Body of pancreas (tissue), 4 donors: Measurements from ENCODE around the gene FAM20B. TPM values are rescaled to one million over a fixed set of nuclear protein-coding genes. Genes with fewer than 3 reads are reported as not detected.

ENCODE experiments used
- ATAC-seq: fragments of 150-250 bp; one replicate; pipeline ENCODE4 v1.9.1; 2016
- DNase-seq, 4 donors: peaks; one replicate each; pipeline ENCODE4 v3.0.0-alpha.2; 2019
- H3K27ac ChIP-seq, 4 donors: fragments of 200-600 bp; sonication (generic); 1 replicate in 3 of 4; 2 replicates in 1 of 4; pipeline versions ENCODE4 v1.5.1 to v1.6.1; 2016 to 2019; ENCODE audit warnings: mild to moderate bottlenecking in 1 of 4, mixed read lengths in 1 of 4, moderate library complexity in 1 of 4
- H3K27me3 ChIP-seq, 2 donors: fragments of 200-600 bp; sonication (generic); one replicate each; pipeline ENCODE4 v1.6.0; 2016; ENCODE audit warnings: mild to moderate bottlenecking in 1 of 2
- H3K36me3 ChIP-seq, 2 donors: fragments of 200-600 bp; sonication (generic); replicated peaks in 1 of 2; 2 replicates each; pipeline ENCODE4 v1.5.1; 2016; ENCODE audit warnings: low read depth in 2 of 2; ENCODE audit not compliant: insufficient read depth in 1 of 2
- H3K4me1 ChIP-seq: fragments of 200-600 bp; sonication (generic); one replicate; pipeline ENCODE4 v1.6.0; 2016
- H3K4me3 ChIP-seq, 2 donors: fragments of 200-600 bp; sonication (generic); 1 replicate in 1 of 2; 2 replicates in 1 of 2; pipeline ENCODE4 v1.5.1; 2016 to 2019
- H3K9me3 ChIP-seq, 3 donors: fragments of 200-600 bp; sonication (generic); 1 replicate in 2 of 3; 2 replicates in 1 of 3; pipeline ENCODE4 v1.5.1; 2016
- CTCF ChIP-seq, 7 experiments: fragments of 450-650 bp in 4 of 7; fragments of 200-600 bp in 3 of 7; sonication (generic) in 3 of 7; IDR thresholded peaks; one replicate each; pipeline ENCODE4 v1.5.1; 2016 to 2019; ENCODE audit warnings: antibody characterized with exemption in 7 of 7
- POLR2A ChIP-seq, 3 donors: fragments of 450-650 bp; IDR thresholded peaks; one replicate each; pipeline ENCODE4 v1.6.1; 2016; ENCODE audit warnings: antibody characterized with exemption in 3 of 3, mild to moderate bottlenecking in 2 of 3
- WGBS, 2 donors: methylation state at CpG; one replicate each; pipeline ENCODE4 v1.1.5; 2017; 5-methylcytosine and 5-hydroxymethylcytosine counted together
- intact Hi-C: fragments of 100-400 bp; cut with DNase I; formaldehyde crosslinking; loops from one replicate; pipeline ENCODE4 v1.15.1; 2023
- total RNA-seq, 2 donors: library from RNA; depleted of rRNA; stranded (reverse); fragments of >200 nt; gene quantifications; one replicate each; pipeline ENCODE4 v1.1.0, GENCODE V29; 2016

The FAM20B gene
- total RNA-seq, 2 donors from 2014 or later, result 11.4 to 11.9 TPM

GRCh38 chr1:179002552-179003345, 22.9 kb upstream of the FAM20B start:
- H3K36me3 ChIP-seq, result no peaks in the 10 kb centered on the region
- peaks cover 9% of the 10 kb centered on the region for H3K4me1 ChIP-seq
- no peaks in the 10 kb centered on the region for H3K27me3 ChIP-seq
- TF ChIP-seq CTCF (IDR thresholded peaks at IDR 0.05), result peak; percentile 84 to 96 (median 91)
- no peak for TF ChIP-seq POLR2A (IDR thresholded peaks at IDR 0.05)
- ATAC-seq (peak; percentile 77), DNase-seq (peak; percentile 68 to 83 (median 72))
- H3K27ac ChIP-seq, result no peak overlapping the region
- no peak overlapping the region for H3K4me3 ChIP-seq
- no peaks in the 10 kb centered on the region for H3K9me3 ChIP-seq
- intact Hi-C loops, result no loop called here
- WGBS, 2 donors, result 19 to 25% methylated on average over 17 to 20 of the region's 20 CpGs

DNA sequence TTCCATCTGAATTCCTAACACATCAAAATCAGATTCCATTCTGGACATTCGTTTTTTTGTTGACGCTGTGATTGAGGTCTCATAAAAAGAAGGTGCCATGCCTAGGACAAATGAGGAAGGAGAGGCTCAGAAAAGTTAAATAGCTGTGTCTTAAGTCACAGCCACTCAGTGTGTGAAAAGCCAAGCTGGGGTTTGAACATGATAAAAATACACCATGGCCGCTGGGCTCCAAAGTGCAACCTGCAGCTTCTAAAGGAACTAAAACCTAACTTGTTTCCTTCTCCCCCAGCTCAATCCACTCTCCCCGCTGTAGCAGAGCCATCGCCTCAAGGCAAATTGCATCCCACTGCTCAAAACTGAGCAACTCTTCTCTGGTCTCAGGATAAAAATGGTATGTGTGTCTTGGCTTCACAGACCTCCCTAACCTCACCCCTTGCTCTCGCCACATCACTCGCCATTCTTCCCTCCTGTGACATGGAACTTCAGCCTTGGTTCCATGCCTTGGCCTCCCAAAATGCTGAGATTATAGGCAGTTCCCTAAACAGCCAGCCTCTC, 22.1 kb upstream of the FAM20B start:
- no peaks in the 10 kb centered on the region for H3K36me3 ChIP-seq
- H3K4me1 ChIP-seq, result peaks cover 9% of the 10 kb centered on the region
- no peak overlapping the region for H3K4me3 ChIP-seq
- DNase-seq, result no peak
- intact Hi-C loops, result no loop called here
- no peaks in the 10 kb centered on the region for H3K9me3 ChIP-seq
- no peak for ATAC-seq
- H3K27me3 ChIP-seq, result no peaks in the 10 kb centered on the region
- no peak for TF ChIP-seq CTCF (IDR thresholded peaks at IDR 0.05)
- no peak for TF ChIP-seq POLR2A (IDR thresholded peaks at IDR 0.05)
- H3K27ac ChIP-seq, result no peak overlapping the region
- 71 to 77% methylated on average over 7 of the region's 7 CpGs for WGBS, 2 donors

DNA sequence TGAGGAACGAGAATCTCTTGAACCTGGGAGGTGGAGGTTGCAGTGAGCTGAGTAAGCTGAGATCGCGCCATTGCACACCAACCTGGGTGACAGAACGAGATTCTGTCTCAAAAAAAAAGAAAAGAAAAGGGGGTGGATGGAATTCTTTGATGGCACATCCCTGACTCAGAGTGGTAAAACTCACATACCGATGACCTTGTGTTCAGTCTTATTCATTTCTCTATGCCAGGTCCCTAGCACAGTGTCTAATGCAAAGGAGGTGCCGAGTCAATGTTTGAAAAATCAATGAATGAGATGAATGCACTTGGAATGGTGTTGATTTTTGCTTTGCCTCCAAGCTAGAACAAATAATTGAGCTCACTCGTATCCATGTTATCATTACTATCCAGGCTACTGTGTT, 18.5 kb upstream of the FAM20B start:
- intact Hi-C loops, result loop anchor here (5.0 kb wide), 2 partner anchors 235 to 470 kb away; no protein-coding TSS in a partner anchor
- Histone ChIP-seq H3K36me3 (no peaks in the 10 kb centered on the region), H3K9me3 (no peaks in the 10 kb centered on the region), H3K27me3 (no peaks in the 10 kb centered on the region), H3K4me3 (no peak overlapping the region), H3K4me1 (peaks cover 8% of the 10 kb centered on the region), H3K27ac (no peak overlapping the region)
- TF ChIP-seq CTCF (IDR thresholded peaks at IDR 0.05), result no peak
- no peak for TF ChIP-seq POLR2A (IDR thresholded peaks at IDR 0.05)
- DNase-seq (no peak), ATAC-seq (no peak)
- WGBS, 2 donors, result 55 to 64% methylated on average over 7 of the region's 7 CpGs

DNA sequence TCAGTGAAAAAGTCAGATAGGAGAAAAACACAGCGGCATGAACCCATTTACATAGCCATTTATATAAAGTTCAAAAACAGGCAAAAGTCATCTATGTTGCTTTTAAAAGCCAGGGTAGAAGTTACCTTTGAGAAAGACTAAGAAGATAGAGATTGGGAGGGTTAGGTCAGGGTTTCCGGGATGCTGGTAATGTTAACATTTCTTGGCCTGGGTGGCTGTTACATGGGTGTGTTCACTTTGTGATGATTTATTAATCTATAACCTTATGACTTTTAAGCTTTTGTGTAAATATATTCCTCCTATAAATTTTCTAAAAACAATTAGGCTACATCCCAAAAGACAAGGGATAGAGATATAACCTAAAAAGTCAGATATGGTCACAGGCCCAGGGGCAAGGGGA, 15.0 kb upstream of the FAM20B start:
- Histone ChIP-seq H3K27ac (no peak overlapping the region), H3K4me3 (no peak overlapping the region), H3K36me3 (no peaks in the 10 kb centered on the region), H3K4me1 (no peaks in the 10 kb centered on the region), H3K9me3 (no peaks in the 10 kb centered on the region), H3K27me3 (no peaks in the 10 kb centered on the region)
- 90 to 93% methylated on average over 2 of the region's 2 CpGs for WGBS, 2 donors
- DNase-seq (no peak), ATAC-seq (no peak)
- intact Hi-C loops, result no loop called here
- TF ChIP-seq POLR2A (IDR thresholded peaks at IDR 0.05) (no peak), CTCF (IDR thresholded peaks at IDR 0.05) (no peak)
